Memory B cell (primary cell): ENCODE measurements around the gene TM9SF4.
"Not testable (repeated sequence)": the region's sequence is repeated elsewhere in the genome, so short reads cannot be mapped to it uniquely, and the experiment has no call there.

Source experiments
- ATAC-seq: fragments of 150-1000 bp; cut with Tn5 transposase; 2 replicates; pipeline ENCODE4 v1.10.0; 2021; ENCODE audit warnings: low read depth, mild to moderate bottlenecking, moderate library complexity
- DNase-seq, 2 donors: peaks; one replicate each; pipeline ENCODE4 v3.0.0; 2022; ENCODE audit warnings: low spot score in 2 of 2
- H3K27ac Mint-ChIP-seq: one replicate; pipeline ENCODE4 v1.8.0; 2022; ENCODE audit warnings: mild to moderate bottlenecking, moderate library complexity, mixed read lengths
- H3K27me3 Mint-ChIP-seq: one replicate; pipeline ENCODE4 v1.8.0; 2022; ENCODE audit warnings: mixed read lengths
- H3K36me3 Mint-ChIP-seq: one replicate; pipeline ENCODE4 v1.8.0; 2022; ENCODE audit warnings: mild to moderate bottlenecking, mixed read lengths
- H3K4me1 Mint-ChIP-seq: one replicate; pipeline ENCODE4 v1.8.0; 2022; ENCODE audit warnings: mixed read lengths
- H3K4me3 Mint-ChIP-seq: one replicate; pipeline ENCODE4 v1.8.0; 2022; ENCODE audit warnings: mild to moderate bottlenecking, moderate library complexity, mixed read lengths
- H3K9me3 Mint-ChIP-seq: one replicate; pipeline ENCODE4 v1.8.0; 2022; ENCODE audit warnings: mixed read lengths

Gene TM9SF4

DNA sequence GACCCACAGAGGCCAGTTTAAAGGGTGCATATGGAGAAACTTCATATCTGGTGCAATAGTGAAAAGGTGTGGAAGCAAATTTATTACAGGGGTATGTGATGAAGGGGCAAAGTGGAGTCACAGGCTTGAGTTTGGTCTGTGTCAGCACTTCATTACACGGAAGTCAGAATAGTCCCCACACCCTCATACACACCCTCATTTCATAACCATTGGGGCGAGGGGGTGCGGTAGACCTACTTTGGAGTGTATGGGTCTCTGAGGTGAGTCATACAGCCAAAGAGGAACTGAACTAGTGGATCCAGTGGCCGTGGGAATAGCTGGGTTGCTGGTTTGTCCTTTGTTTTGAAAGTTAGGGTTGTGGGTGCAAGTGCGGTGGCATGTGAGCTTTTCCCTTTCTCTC is 3.3 kb downstream of the TM9SF4 start:
- Mint-ChIP-seq H3K4me1 (peaks cover 37% of the 10 kb centered on the region), H3K4me3 (no peak overlapping the region)
- no peak for DNase-seq

DNA sequence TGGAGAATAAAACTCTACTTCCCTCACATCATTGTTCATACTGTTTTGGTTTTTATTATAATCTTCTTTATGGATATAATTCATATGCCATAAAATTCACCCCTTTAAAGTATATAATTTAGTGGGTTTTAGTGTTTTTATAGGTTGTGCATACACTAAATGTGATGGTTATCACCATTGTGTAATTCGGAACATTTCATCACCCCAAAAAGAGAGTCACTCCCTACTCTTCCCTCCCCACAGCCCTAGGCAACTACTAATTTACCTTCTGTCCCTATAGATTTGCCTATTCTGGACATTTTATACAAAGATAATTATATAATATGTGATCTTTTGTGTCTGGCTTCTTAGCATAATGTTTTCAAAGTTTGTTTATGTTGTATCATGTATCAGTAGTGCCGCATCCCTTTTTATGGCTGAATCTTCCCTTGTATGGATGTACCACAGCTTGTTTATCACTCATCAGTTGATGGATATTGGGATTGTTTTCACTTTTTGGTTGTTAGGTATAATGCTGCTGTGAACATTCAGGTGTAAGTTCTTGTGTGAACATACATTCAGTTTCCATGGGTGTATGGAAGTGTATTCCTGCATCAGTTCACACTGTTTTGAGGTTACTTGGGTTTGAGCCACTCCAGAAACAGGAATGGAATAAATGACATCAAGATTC is 4.2 kb downstream of the TM9SF4 start:
- H3K27me3 Mint-ChIP-seq, result no peaks in the 10 kb centered on the region
- H3K27ac Mint-ChIP-seq, result no peak overlapping the region
- no peaks in the 10 kb centered on the region for H3K9me3 Mint-ChIP-seq
- DNase-seq (no peak), ATAC-seq (no peak)
- no peak overlapping the region for H3K4me3 Mint-ChIP-seq
- peaks cover 11% of the 10 kb centered on the region for H3K36me3 Mint-ChIP-seq
- H3K4me1 Mint-ChIP-seq, result peaks cover 37% of the 10 kb centered on the region

More for the DNA sequence above, 3.3 kb downstream of the TM9SF4 start:
- no peak overlapping the region for H3K27ac Mint-ChIP-seq
- ATAC-seq, result no peak
- H3K9me3 Mint-ChIP-seq, result no peaks in the 10 kb centered on the region
- no peaks in the 10 kb centered on the region for H3K27me3 Mint-ChIP-seq
- peaks cover 11% of the 10 kb centered on the region for H3K36me3 Mint-ChIP-seq

DNA sequence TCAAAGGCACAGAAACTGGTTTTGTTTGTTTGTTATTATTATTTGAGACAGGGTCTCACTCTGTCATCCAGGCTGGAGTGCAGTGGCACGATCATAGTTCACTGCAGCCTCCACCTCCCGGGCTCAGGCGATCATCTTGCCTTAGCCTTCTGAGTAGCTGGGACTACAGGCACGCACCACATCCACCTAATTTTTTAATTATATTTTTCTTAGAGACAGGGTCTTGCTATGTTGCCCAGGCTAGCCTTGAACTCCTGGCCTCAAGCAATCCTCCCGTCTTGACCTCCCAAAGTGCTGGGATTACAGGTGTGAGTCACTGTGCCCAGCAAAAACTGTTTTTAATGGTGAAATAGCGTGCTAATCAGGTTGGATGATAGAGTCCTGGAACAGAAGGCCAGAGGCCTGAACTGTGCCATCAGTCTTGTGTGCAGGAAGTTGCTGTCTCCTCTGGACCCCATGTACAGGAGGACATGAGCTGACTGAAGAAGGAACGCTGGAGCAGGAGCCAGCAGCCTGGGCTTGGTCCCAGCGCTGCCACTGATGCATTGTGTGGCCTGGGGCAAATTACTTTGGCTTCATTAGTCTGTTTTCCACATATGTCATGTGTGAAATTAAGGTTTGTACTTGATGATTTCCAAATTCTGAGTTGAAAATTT is 4.9 kb downstream of the TM9SF4 start:
- DNase-seq, result no peak
- H3K4me1 Mint-ChIP-seq, result peaks cover 37% of the 10 kb centered on the region
- H3K4me3 Mint-ChIP-seq, result no peak overlapping the region
- H3K27ac Mint-ChIP-seq, result no peak overlapping the region
- H3K9me3 Mint-ChIP-seq, result no peaks in the 10 kb centered on the region
- no peaks in the 10 kb centered on the region for H3K27me3 Mint-ChIP-seq
- H3K36me3 Mint-ChIP-seq, result peaks cover 11% of the 10 kb centered on the region
- ATAC-seq, result no peak

DNA sequence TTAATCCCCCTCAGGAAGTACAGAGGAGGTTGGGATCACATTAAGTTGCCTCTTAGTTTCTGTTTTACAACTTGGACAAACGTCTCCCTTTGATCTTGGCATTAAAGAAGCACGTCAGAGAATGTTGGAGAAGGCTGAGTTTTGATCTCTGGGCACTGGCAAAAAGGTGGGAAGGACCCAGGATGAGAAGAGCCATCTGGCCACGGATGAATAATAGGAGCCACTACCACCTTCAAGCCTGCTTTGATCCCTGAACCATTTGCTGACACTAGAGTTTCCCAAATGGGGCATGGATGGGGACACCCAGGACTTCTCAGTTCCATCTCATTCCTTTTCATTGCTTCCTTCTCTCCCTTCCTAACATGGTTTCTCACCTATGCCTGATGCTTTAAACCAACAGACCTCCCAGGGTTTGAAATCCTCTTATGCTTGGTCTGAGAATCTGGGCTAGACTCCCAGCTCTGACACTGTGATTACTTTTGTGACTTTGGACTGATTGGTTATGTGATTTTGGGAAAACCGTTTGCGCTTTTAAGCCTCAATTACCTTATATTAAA is 5.8 kb downstream of the TM9SF4 start:
- ATAC-seq (no peak), DNase-seq (no peak)
- peaks cover 11% of the 10 kb centered on the region for H3K36me3 Mint-ChIP-seq
- H3K4me3 Mint-ChIP-seq, result no peak overlapping the region
- no peak overlapping the region for H3K27ac Mint-ChIP-seq
- peaks cover 33% of the 10 kb centered on the region for H3K4me1 Mint-ChIP-seq
- H3K27me3 Mint-ChIP-seq, result no peaks in the 10 kb centered on the region
- H3K9me3 Mint-ChIP-seq, result no peaks in the 10 kb centered on the region

DNA sequence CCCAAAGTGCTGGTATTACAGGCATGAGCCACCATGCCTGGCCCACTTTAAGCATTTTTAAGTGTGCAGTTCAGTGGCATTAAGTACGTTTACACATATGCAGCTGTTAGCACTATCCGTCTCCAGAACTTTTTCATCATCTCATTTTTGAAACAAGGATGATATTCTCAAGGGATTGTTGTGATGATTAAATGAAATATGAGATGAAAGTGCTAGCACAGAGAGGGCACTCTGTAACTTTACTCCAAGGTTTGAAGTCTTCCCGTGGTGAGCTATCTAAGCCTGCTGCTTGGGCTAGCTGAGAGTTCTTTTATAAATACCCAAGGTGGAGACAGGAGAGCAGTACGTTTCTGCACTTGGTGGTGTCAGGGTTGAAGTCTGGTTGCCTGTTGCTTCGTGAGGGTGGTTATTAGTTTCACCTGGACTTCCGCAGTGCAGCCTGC is 6.6 kb downstream of the TM9SF4 start:
- H3K9me3 Mint-ChIP-seq, result no peaks in the 10 kb centered on the region
- DNase-seq, result no peak
- H3K4me1 Mint-ChIP-seq, result peaks cover 30% of the 10 kb centered on the region
- H3K27ac Mint-ChIP-seq, result no peak overlapping the region
- ATAC-seq, result no peak
- H3K27me3 Mint-ChIP-seq, result no peaks in the 10 kb centered on the region
- H3K36me3 Mint-ChIP-seq, result peaks cover 11% of the 10 kb centered on the region
- no peak overlapping the region for H3K4me3 Mint-ChIP-seq

DNA sequence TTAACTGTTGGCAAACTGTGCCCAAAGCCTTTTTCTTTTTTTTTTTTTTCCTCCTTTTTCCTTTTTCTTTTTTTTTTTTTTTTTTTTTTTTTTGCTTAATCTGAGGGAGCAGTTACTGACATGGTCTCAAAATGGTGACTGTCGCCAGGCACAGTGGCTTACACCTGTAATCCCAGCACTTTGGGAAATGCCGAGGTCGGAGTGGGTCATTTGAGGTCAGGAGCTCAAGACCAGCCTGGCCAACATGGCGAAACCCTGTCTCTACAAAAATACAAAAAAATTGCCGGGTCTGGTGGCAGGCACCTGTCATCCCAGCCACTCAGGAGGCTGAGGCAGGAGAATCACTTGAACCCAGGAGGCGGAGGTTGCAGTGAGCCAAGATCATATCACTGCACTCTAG is 7.3 kb downstream of the TM9SF4 start:
- ATAC-seq, H3K4me3 Mint-ChIP-seq, H3K9me3 Mint-ChIP-seq, H3K36me3 Mint-ChIP-seq, DNase-seq, H3K27me3 Mint-ChIP-seq, H3K27ac Mint-ChIP-seq: not testable (repeated sequence)
- H3K4me1 Mint-ChIP-seq, result peaks cover 25% of the 10 kb centered on the region

GRCh38 chr20:32118427-32118826 is 8.9 kb downstream of the TM9SF4 start:
- H3K27ac Mint-ChIP-seq, DNase-seq, H3K36me3 Mint-ChIP-seq, H3K27me3 Mint-ChIP-seq, ATAC-seq, H3K9me3 Mint-ChIP-seq, H3K4me3 Mint-ChIP-seq: not testable (repeated sequence)
- H3K4me1 Mint-ChIP-seq, result peaks cover 17% of the 10 kb centered on the region

GRCh38 chr20:32119734-32120133 is 10.2 kb downstream of the TM9SF4 start:
- Mint-ChIP-seq H3K27ac (no peak overlapping the region), H3K9me3 (no peaks in the 10 kb centered on the region), H3K4me3 (no peak overlapping the region), H3K36me3 (peaks cover 8% of the 10 kb centered on the region), H3K4me1 (peaks cover 11% of the 10 kb centered on the region), H3K27me3 (no peaks in the 10 kb centered on the region)
- ATAC-seq, result no peak
- no peak for DNase-seq

DNA sequence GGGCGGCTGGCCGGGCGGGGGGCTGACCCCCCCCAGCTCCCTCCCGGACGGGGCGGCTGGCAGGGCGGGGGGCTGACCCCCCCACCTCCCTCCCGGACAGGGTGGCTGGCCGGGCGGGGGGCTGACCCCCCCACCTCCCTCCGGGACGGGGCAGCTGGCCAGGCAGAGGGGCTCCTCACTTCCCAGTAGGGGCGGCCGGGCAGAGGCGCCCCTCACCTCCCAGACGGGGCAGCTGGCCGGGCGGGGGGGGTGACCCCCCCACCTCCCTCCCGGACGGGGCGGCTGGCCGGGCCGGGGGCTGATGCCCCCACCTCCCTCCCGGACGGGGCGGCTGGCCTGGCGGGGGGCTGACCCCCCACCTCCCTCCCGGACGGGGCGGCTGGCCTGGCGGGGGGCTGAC is 12.4 kb downstream of the TM9SF4 start:
- not testable (repeated sequence) for ATAC-seq, H3K4me1 Mint-ChIP-seq, DNase-seq, H3K9me3 Mint-ChIP-seq, H3K27ac Mint-ChIP-seq, H3K36me3 Mint-ChIP-seq, H3K27me3 Mint-ChIP-seq, H3K4me3 Mint-ChIP-seq

GRCh38 chr20:32123088-32123487 is 13.6 kb downstream of the TM9SF4 start:
- Mint-ChIP-seq H3K4me1 (peaks cover 3% of the 10 kb centered on the region), H3K4me3 (no peak overlapping the region), H3K36me3 (peaks cover 7% of the 10 kb centered on the region), H3K9me3 (no peaks in the 10 kb centered on the region), H3K27ac (no peak overlapping the region), H3K27me3 (no peaks in the 10 kb centered on the region)
- DNase-seq (no peak), ATAC-seq (no peak)

DNA sequence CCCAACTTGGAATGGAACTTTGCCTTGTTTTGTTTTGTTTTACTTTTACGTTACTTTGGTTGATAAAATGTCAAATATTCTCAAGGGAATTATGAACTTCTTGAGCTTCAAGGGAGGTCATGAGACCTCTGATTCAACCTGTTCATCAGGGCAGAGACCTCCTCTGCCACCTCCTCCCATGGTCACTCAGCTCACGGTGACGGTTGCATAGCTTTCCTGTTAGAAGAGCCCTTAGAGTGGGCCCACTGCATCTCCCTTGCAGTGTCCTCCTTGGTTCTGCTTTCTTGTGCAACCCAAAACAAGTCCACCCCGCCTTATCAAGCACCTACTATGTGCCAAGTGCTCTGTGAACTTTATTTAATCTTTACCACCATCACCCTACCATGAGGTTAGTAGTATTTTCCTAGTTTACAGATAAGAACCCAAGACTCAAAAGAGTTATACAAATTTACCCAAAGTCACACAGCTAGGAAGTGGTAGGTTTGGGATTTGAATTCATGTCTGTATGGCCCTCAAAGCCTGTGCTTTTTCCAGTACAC is 15.5 kb downstream of the TM9SF4 start:
- Mint-ChIP-seq H3K36me3 (peaks cover 7% of the 10 kb centered on the region), H3K27ac (no peak overlapping the region), H3K9me3 (no peaks in the 10 kb centered on the region), H3K4me1 (peaks cover 3% of the 10 kb centered on the region), H3K4me3 (no peak overlapping the region), H3K27me3 (no peaks in the 10 kb centered on the region)
- DNase-seq (no peak), ATAC-seq (no peak)

GRCh38 chr20:32125506-32125905 is 16.0 kb downstream of the TM9SF4 start:
- Mint-ChIP-seq H3K27ac (no peak overlapping the region), H3K36me3 (peaks cover 7% of the 10 kb centered on the region)

DNA sequence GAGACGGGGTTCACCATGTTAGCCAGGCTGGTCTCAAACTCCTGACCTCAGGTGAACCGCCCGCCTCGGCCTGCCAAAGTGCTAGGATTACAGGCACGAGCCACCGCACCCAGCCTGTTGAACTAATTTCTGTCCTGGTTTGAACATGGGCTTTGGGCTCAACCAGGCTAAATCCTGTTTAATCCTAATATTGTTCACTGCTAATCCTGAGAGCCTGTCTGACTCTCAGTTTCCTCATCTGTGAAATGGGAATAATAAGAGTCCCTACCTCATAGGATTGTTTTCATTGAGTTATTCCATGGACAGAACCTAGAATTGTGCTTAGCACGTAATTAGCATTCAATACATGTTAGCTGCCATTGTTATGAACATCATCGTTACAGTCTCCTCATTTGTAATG is 17.4 kb downstream of the TM9SF4 start:
- Mint-ChIP-seq H3K4me1 (peaks cover 13% of the 10 kb centered on the region), H3K27ac (no peak overlapping the region)

More at GRCh38 chr20:32125506-32125905, 16.0 kb downstream of the TM9SF4 start:
- Mint-ChIP-seq H3K4me3 (no peak overlapping the region), H3K4me1 (peaks cover 3% of the 10 kb centered on the region), H3K9me3 (no peaks in the 10 kb centered on the region), H3K27me3 (no peaks in the 10 kb centered on the region)
- ATAC-seq (peak; percentile 32), DNase-seq (no peak)

DNA sequence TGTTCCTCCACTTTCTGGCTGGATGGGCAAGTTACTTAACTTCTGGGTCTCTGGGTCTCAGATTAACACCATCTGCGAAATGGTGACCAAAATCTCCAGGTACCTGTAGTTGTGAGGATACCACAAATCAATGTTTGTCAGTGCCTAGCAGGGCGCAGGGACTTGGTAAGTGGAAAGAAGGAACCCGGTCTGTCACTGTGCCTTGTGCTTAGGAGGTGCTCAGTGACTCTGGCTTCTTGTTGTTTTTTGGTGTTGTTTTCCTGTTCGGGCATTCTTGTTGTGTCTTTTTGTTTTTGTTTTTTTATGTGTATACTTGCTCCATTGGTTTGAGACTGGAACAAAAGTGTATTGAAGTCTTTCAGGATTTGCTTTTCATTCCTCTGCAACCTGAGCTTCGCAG is 17.8 kb downstream of the TM9SF4 start:
- Mint-ChIP-seq H3K36me3 (peaks cover 12% of the 10 kb centered on the region), H3K4me1 (peaks cover 16% of the 10 kb centered on the region), H3K4me3 (no peak overlapping the region), H3K27me3 (no peaks in the 10 kb centered on the region), H3K9me3 (no peaks in the 10 kb centered on the region), H3K27ac (no peak overlapping the region)
- ATAC-seq (no peak), DNase-seq (no peak)

More for the DNA sequence above, 17.4 kb downstream of the TM9SF4 start:
- H3K36me3 Mint-ChIP-seq, result peaks cover 12% of the 10 kb centered on the region
- no peaks in the 10 kb centered on the region for H3K9me3 Mint-ChIP-seq
- H3K27me3 Mint-ChIP-seq, result no peaks in the 10 kb centered on the region
- ATAC-seq, result no peak
- no peak overlapping the region for H3K4me3 Mint-ChIP-seq
- DNase-seq, result no peak
